Hepatocyte (in vitro differentiated cells): Measurements from ENCODE around the gene DPYSL3.

Experiments
- EZH2 ChIP-seq: fragments of 200-600 bp; sonication (generic); IDR thresholded peaks from 2 replicates; pipeline ENCODE4 v1.6.1; 2016; ENCODE audit warnings: antibody characterized with exemption, mild to moderate bottlenecking, borderline replicate concordance
- EZH2phosphoT487 ChIP-seq: fragments of 200-600 bp; sonication (generic); IDR thresholded peaks from one replicate; pipeline ENCODE4 v1.6.1; 2018; ENCODE audit warnings: antibody characterized with exemption, mild to moderate bottlenecking, low read depth, moderate library complexity; ENCODE audit not compliant: unreplicated experiment, severe bottlenecking
- TF ChIP-seq, protein P1 (sequence below): fragments of 200-600 bp; sonication (generic); IDR thresholded peaks from 2 replicates; pipeline ENCODE4 v1.5.1; 2016; ENCODE audit warnings: antibody characterized with exemption, mild to moderate bottlenecking; ENCODE audit not compliant: poor library complexity

DNA sequence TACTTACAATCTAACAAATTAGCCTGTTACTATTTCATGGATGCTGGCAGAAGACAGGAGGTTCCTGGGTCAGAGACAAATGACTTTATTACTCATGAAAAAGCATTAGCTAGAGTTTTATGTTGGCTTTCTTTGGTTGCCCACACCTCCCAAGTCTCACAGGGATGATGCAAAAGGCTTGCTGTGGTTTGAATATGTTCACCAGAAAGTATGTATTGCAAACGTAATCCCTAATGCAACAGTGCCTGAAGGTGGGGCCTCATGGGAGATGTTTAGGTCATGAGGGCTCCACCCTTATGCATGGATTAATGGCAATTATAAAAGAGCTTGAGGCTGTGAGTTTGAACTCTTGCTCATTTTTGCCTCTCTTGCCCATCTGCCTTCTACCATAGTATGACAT, 28.5 kb downstream of the DPYSL3 start:
- TF ChIP-seq, protein P1, sequence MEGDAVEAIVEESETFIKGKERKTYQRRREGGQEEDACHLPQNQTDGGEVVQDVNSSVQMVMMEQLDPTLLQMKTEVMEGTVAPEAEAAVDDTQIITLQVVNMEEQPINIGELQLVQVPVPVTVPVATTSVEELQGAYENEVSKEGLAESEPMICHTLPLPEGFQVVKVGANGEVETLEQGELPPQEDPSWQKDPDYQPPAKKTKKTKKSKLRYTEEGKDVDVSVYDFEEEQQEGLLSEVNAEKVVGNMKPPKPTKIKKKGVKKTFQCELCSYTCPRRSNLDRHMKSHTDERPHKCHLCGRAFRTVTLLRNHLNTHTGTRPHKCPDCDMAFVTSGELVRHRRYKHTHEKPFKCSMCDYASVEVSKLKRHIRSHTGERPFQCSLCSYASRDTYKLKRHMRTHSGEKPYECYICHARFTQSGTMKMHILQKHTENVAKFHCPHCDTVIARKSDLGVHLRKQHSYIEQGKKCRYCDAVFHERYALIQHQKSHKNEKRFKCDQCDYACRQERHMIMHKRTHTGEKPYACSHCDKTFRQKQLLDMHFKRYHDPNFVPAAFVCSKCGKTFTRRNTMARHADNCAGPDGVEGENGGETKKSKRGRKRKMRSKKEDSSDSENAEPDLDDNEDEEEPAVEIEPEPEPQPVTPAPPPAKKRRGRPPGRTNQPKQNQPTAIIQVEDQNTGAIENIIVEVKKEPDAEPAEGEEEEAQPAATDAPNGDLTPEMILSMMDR: no peak
- TF ChIP-seq EZH2 (no peak), EZH2phosphoT487 (no peak)
